Activated T-helper 17 cell treated with anti-CD3 and anti-CD28 coated beads, Interleukin-2, amount 50 U/mL, for 72 hours (primary cell): ENCODE results near the gene HNMT. TPM values are rescaled to one million over a fixed set of nuclear protein-coding genes. Genes with fewer than 3 reads are reported as not detected.
"Not testable (repeated sequence)": the region's sequence is repeated elsewhere in the genome, so short reads cannot be mapped to it uniquely, and the experiment has no call there.

Source experiments
- ATAC-seq: fragments of 150-1000 bp; cut with Tn5 transposase; replicated peaks from 2 replicates; pipeline ENCODE4 v1.10.0; 2021; ENCODE audit warnings: mild to moderate bottlenecking, moderate library complexity
- H3K27ac Mint-ChIP-seq: one replicate; pipeline ENCODE4 v1.8.0; 2022; ENCODE audit warnings: mixed read lengths
- H3K27me3 Mint-ChIP-seq: one replicate; pipeline ENCODE4 v1.8.0; 2022; ENCODE audit warnings: mixed read lengths
- H3K36me3 Mint-ChIP-seq: one replicate; pipeline ENCODE4 v1.8.0; 2022; ENCODE audit warnings: low read depth, mild to moderate bottlenecking, mixed read lengths
- H3K4me1 Mint-ChIP-seq: one replicate; pipeline ENCODE4 v1.8.0; 2022; ENCODE audit warnings: mixed read lengths
- H3K4me3 Mint-ChIP-seq: one replicate; pipeline ENCODE4 v1.8.0; 2022; ENCODE audit warnings: mild to moderate bottlenecking, mixed read lengths
- H3K9me3 Mint-ChIP-seq: one replicate; pipeline ENCODE4 v1.8.0; 2022; ENCODE audit warnings: mixed read lengths
- total RNA-seq, 2 donors: library from RNA; stranded (reverse); gene quantifications; one replicate each; pipeline ENCODE4 v1.2.3, GENCODE V29; 2022

The HNMT gene
- total RNA-seq, 2 donors from 2014 or later = not detected

- H3K27ac Mint-ChIP-seq = no peak overlapping the region
- H3K4me3 Mint-ChIP-seq = no peak overlapping the region
- no peak for ATAC-seq
- no peaks in the 10 kb centered on the region for H3K27me3 Mint-ChIP-seq
- peaks cover 1% of the 10 kb centered on the region for H3K4me1 Mint-ChIP-seq
- no peaks in the 10 kb centered on the region for H3K36me3 Mint-ChIP-seq
- H3K9me3 Mint-ChIP-seq = no peaks in the 10 kb centered on the region
These were observed 7.2 kb upstream of the HNMT start for GRCh38 chr2:137957033-137957432.

GRCh38 chr2:137959166-137959565 is 5.1 kb upstream of the HNMT start:
- no peaks in the 10 kb centered on the region for H3K9me3 Mint-ChIP-seq
- no peaks in the 10 kb centered on the region for H3K4me1 Mint-ChIP-seq
- H3K27ac Mint-ChIP-seq = no peak overlapping the region
- H3K4me3 Mint-ChIP-seq = no peak overlapping the region
- no peaks in the 10 kb centered on the region for H3K36me3 Mint-ChIP-seq
- no peak for ATAC-seq
- no peaks in the 10 kb centered on the region for H3K27me3 Mint-ChIP-seq

GRCh38 chr2:137960223-137960622 is 4.0 kb upstream of the HNMT start:
- no peak overlapping the region for H3K27ac Mint-ChIP-seq
- H3K27me3 Mint-ChIP-seq = no peaks in the 10 kb centered on the region
- H3K9me3 Mint-ChIP-seq = no peaks in the 10 kb centered on the region
- ATAC-seq = peak; percentile 19
- H3K4me1 Mint-ChIP-seq = no peaks in the 10 kb centered on the region
- H3K4me3 Mint-ChIP-seq = no peak overlapping the region
- H3K36me3 Mint-ChIP-seq = no peaks in the 10 kb centered on the region

- H3K9me3 Mint-ChIP-seq = no peaks in the 10 kb centered on the region
- no peaks in the 10 kb centered on the region for H3K36me3 Mint-ChIP-seq
- no peaks in the 10 kb centered on the region for H3K4me1 Mint-ChIP-seq
- no peak overlapping the region for H3K27ac Mint-ChIP-seq
- ATAC-seq = no peak
- no peaks in the 10 kb centered on the region for H3K27me3 Mint-ChIP-seq
- no peak overlapping the region for H3K4me3 Mint-ChIP-seq
These were observed 2.7 kb upstream of the HNMT start for GRCh38 chr2:137961602-137962001.

- no peak overlapping the region for H3K27ac Mint-ChIP-seq
- H3K36me3 Mint-ChIP-seq = no peaks in the 10 kb centered on the region
- H3K4me1 Mint-ChIP-seq = no peaks in the 10 kb centered on the region
- ATAC-seq = no peak
- no peaks in the 10 kb centered on the region for H3K27me3 Mint-ChIP-seq
- H3K4me3 Mint-ChIP-seq = no peak overlapping the region
- no peaks in the 10 kb centered on the region for H3K9me3 Mint-ChIP-seq
These were observed 673 bp upstream of the HNMT start for GRCh38 chr2:137963535-137964065.

- H3K27ac Mint-ChIP-seq = no peak overlapping the region
- H3K4me3 Mint-ChIP-seq = no peak overlapping the region
- no peaks in the 10 kb centered on the region for H3K9me3 Mint-ChIP-seq
- H3K27me3 Mint-ChIP-seq = no peaks in the 10 kb centered on the region
- no peaks in the 10 kb centered on the region for H3K36me3 Mint-ChIP-seq
- no peak for ATAC-seq
- H3K4me1 Mint-ChIP-seq = no peaks in the 10 kb centered on the region
These were observed 686 bp downstream of the HNMT start for GRCh38 chr2:137964859-137965459.

GRCh38 chr2:137966043-137966442 is 1.8 kb downstream of the HNMT start:
- Mint-ChIP-seq H3K9me3 (no peaks in the 10 kb centered on the region), H3K4me3 (no peak overlapping the region), H3K27me3 (no peaks in the 10 kb centered on the region), H3K4me1 (no peaks in the 10 kb centered on the region), H3K27ac (no peak overlapping the region), H3K36me3 (no peaks in the 10 kb centered on the region)
- no peak for ATAC-seq

- Mint-ChIP-seq H3K27ac (no peak overlapping the region), H3K4me3 (no peak overlapping the region), H3K27me3 (no peaks in the 10 kb centered on the region), H3K9me3 (no peaks in the 10 kb centered on the region), H3K4me1 (no peaks in the 10 kb centered on the region), H3K36me3 (no peaks in the 10 kb centered on the region)
- ATAC-seq = no peak
These were observed 2.8 kb downstream of the HNMT start for GRCh38 chr2:137967042-137967441.

GRCh38 chr2:137968477-137969417 is 4.5 kb downstream of the HNMT start:
- no peaks in the 10 kb centered on the region for H3K4me1 Mint-ChIP-seq
- no peak for ATAC-seq
- no peak overlapping the region for H3K4me3 Mint-ChIP-seq

GRCh38 chr2:137969418-137969765 is 5.1 kb downstream of the HNMT start:
- no peak overlapping the region for H3K27ac Mint-ChIP-seq
- ATAC-seq = no peak
- no peaks in the 10 kb centered on the region for H3K9me3 Mint-ChIP-seq
- H3K27me3 Mint-ChIP-seq = no peaks in the 10 kb centered on the region
- H3K4me1 Mint-ChIP-seq = no peaks in the 10 kb centered on the region
- no peaks in the 10 kb centered on the region for H3K36me3 Mint-ChIP-seq
- H3K4me3 Mint-ChIP-seq = no peak overlapping the region

More at GRCh38 chr2:137968477-137969417, 4.5 kb downstream of the HNMT start:
- no peaks in the 10 kb centered on the region for H3K27me3 Mint-ChIP-seq
- H3K9me3 Mint-ChIP-seq = no peaks in the 10 kb centered on the region
- H3K36me3 Mint-ChIP-seq = no peaks in the 10 kb centered on the region
- H3K27ac Mint-ChIP-seq = no peak overlapping the region

- Mint-ChIP-seq H3K4me3 (no peak overlapping the region), H3K9me3 (no peaks in the 10 kb centered on the region), H3K4me1 (no peaks in the 10 kb centered on the region), H3K36me3 (no peaks in the 10 kb centered on the region), H3K27ac (no peak overlapping the region), H3K27me3 (no peaks in the 10 kb centered on the region)
- ATAC-seq = no peak
These were observed 5.6 kb downstream of the HNMT start for GRCh38 chr2:137969876-137970275.

- H3K27me3 Mint-ChIP-seq, H3K9me3 Mint-ChIP-seq, ATAC-seq, H3K4me1 Mint-ChIP-seq, H3K36me3 Mint-ChIP-seq, H3K27ac Mint-ChIP-seq, H3K4me3 Mint-ChIP-seq: not testable (repeated sequence)
These were observed 7.0 kb downstream of the HNMT start for GRCh38 chr2:137971259-137971658.

GRCh38 chr2:137973280-137973679 is 9.0 kb downstream of the HNMT start:
- ATAC-seq = no peak

GRCh38 chr2:137975280-137976271 is 11.3 kb downstream of the HNMT start:
- no peak for ATAC-seq

More at GRCh38 chr2:137973280-137973679, 9.0 kb downstream of the HNMT start:
- H3K4me3 Mint-ChIP-seq = no peak overlapping the region
- no peak overlapping the region for H3K27ac Mint-ChIP-seq
- no peaks in the 10 kb centered on the region for H3K27me3 Mint-ChIP-seq
- H3K36me3 Mint-ChIP-seq = no peaks in the 10 kb centered on the region
- H3K9me3 Mint-ChIP-seq = no peaks in the 10 kb centered on the region
- H3K4me1 Mint-ChIP-seq = no peaks in the 10 kb centered on the region

More at GRCh38 chr2:137975280-137976271, 11.3 kb downstream of the HNMT start:
- Mint-ChIP-seq H3K27ac (no peak overlapping the region), H3K27me3 (no peaks in the 10 kb centered on the region), H3K4me3 (no peak overlapping the region), H3K4me1 (no peaks in the 10 kb centered on the region), H3K36me3 (no peaks in the 10 kb centered on the region), H3K9me3 (no peaks in the 10 kb centered on the region)
